ENCODE data around the gene RRP1B.

Gene RRP1B

GRCh38 chr21:43623588-43623987, 35.8 kb upstream of the RRP1B start:
- TF ChIP-seq SIN3A (IDR thresholded peaks at IDR 0.05; ENCODE audit: borderline replicate concordance, insufficient read depth, low read length) (no peak), TAF1 (IDR thresholded peaks at IDR 0.05; ENCODE audit: borderline replicate concordance, insufficient read depth, low read length) (no peak), FOXP2 (optimal IDR thresholded peaks at IDR 0.05; ENCODE audit: borderline replicate concordance, extremely low read depth, extremely low read length, insufficient read depth) (no peak), POLR2AphosphoS5 (IDR thresholded peaks at IDR 0.05; ENCODE audit: low read depth, low read length) (no peak)
- TF ChIP-seq, protein P1, sequence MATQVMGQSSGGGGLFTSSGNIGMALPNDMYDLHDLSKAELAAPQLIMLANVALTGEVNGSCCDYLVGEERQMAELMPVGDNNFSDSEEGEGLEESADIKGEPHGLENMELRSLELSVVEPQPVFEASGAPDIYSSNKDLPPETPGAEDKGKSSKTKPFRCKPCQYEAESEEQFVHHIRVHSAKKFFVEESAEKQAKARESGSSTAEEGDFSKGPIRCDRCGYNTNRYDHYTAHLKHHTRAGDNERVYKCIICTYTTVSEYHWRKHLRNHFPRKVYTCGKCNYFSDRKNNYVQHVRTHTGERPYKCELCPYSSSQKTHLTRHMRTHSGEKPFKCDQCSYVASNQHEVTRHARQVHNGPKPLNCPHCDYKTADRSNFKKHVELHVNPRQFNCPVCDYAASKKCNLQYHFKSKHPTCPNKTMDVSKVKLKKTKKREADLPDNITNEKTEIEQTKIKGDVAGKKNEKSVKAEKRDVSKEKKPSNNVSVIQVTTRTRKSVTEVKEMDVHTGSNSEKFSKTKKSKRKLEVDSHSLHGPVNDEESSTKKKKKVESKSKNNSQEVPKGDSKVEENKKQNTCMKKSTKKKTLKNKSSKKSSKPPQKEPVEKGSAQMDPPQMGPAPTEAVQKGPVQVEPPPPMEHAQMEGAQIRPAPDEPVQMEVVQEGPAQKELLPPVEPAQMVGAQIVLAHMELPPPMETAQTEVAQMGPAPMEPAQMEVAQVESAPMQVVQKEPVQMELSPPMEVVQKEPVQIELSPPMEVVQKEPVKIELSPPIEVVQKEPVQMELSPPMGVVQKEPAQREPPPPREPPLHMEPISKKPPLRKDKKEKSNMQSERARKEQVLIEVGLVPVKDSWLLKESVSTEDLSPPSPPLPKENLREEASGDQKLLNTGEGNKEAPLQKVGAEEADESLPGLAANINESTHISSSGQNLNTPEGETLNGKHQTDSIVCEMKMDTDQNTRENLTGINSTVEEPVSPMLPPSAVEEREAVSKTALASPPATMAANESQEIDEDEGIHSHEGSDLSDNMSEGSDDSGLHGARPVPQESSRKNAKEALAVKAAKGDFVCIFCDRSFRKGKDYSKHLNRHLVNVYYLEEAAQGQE (IDR thresholded peaks at IDR 0.05; ENCODE audit: insufficient read depth in 1 of 2, low read depth in 2 of 2, low read length in 2 of 2), result no peak

DNA sequence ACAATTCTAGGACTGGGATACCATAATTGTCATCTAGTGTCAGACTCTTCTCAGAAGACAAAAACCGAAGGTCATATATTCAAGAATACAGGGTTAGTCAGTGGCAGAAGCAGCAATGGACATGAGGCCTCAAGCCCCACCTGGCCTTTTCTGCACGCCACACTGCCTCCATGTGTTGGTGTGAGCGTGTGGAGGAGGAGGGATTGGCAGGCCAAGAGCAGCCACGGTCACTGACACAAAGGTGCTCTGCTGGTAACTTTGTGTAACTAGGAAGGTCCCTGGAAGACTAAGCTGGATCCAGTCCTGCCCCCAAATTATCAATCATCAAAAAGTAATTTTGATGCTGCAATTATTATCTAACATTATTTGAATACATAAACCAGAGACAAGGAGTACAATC, 35.0 kb upstream of the RRP1B start:
- TF ChIP-seq POLR2AphosphoS5 (IDR thresholded peaks at IDR 0.05; ENCODE audit: low read depth, low read length) (no peak), SIN3A (IDR thresholded peaks at IDR 0.05; ENCODE audit: borderline replicate concordance, insufficient read depth, low read length) (no peak), TAF1 (IDR thresholded peaks at IDR 0.05; ENCODE audit: borderline replicate concordance, insufficient read depth, low read length) (no peak), FOXP2 (optimal IDR thresholded peaks at IDR 0.05; ENCODE audit: borderline replicate concordance, extremely low read depth, extremely low read length, insufficient read depth) (no peak)
- TF ChIP-seq, protein P1 (IDR thresholded peaks at IDR 0.05; ENCODE audit: insufficient read depth in 1 of 2, low read depth in 2 of 2, low read length in 2 of 2), result no peak

DNA sequence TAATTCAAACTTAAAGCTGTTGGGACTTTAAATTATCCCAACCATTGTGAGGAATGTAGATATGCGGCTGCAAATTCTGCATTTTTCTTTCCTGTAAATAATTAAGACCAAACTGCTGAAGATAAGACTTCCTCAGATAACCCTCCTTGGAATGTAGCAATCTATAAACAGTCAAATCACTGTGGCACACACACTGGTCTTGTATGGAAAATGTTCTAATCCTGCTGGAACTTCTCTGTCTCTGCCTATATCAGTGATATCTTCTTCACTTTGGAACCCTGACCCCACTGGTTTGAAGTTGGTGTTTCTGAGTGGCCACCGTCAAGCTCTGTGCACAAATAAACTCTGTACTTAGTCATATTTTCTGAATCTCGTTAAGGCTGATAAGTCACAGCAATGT, 33.0 kb upstream of the RRP1B start:
- no peak for TF ChIP-seq SIN3A (IDR thresholded peaks at IDR 0.05; ENCODE audit: borderline replicate concordance, insufficient read depth, low read length)
- TF ChIP-seq, protein P1 (IDR thresholded peaks at IDR 0.05; ENCODE audit: insufficient read depth in 1 of 2, low read depth in 2 of 2, low read length in 2 of 2), result no peak
- TF ChIP-seq FOXP2 (optimal IDR thresholded peaks at IDR 0.05; ENCODE audit: borderline replicate concordance, extremely low read depth, extremely low read length, insufficient read depth), result no peak
- TF ChIP-seq TAF1 (IDR thresholded peaks at IDR 0.05; ENCODE audit: borderline replicate concordance, insufficient read depth, low read length), result no peak
- TF ChIP-seq POLR2AphosphoS5 (IDR thresholded peaks at IDR 0.05; ENCODE audit: low read depth, low read length), result no peak

- TF ChIP-seq, protein P1 (IDR thresholded peaks at IDR 0.05; ENCODE audit: insufficient read depth in 1 of 2, low read depth in 2 of 2, low read length in 2 of 2), result no peak
- TF ChIP-seq SIN3A (IDR thresholded peaks at IDR 0.05; ENCODE audit: borderline replicate concordance, insufficient read depth, low read length) (no peak), TAF1 (IDR thresholded peaks at IDR 0.05; ENCODE audit: borderline replicate concordance, insufficient read depth, low read length) (no peak), POLR2AphosphoS5 (IDR thresholded peaks at IDR 0.05; ENCODE audit: low read depth, low read length) (no peak), FOXP2 (optimal IDR thresholded peaks at IDR 0.05; ENCODE audit: borderline replicate concordance, extremely low read depth, extremely low read length, insufficient read depth) (no peak)
These were observed 31.8 kb upstream of the RRP1B start for GRCh38 chr21:43627527-43627926.

All from PFSK-1 (cell line).